K562 treated with DMSO at 1 percent for 4 hours (cell line): Measurements from ENCODE around the gene PLSCR5. TPM values are rescaled to one million over a fixed set of nuclear protein-coding genes. Genes with fewer than 3 reads are reported as not detected.

Source experiments
- total RNA-seq: library from RNA; unstranded; fragments of 300-600 nt; gene quantifications from 2 replicates; pipeline ENCODE4 v1.2.3, GENCODE V29; 2022; ENCODE audit not compliant: insufficient read depth

Gene PLSCR5
- total RNA-seq, result not detected in 2 replicates

GRCh38 chr3:146605106-146605505 is at the start of gene PLSCR5:
TSS of gene PLSCR5 (minus strand) at chr3:146605346. CDS start at chr3:146605212, 134 bp downstream.

GRCh38 chr3:146544002-146544928 is 60.9 kb downstream of the PLSCR5 start, which contains the start of gene PLSCR1:
TSS of gene PLSCR1 (minus strand) at chr3:146544607. CDS start at chr3:146536552, 8,055 bp downstream.

Other genes with a start within 250 kb of the PLSCR5 start
- gene PLSCR2, start 135.8 kb downstream of the PLSCR5 start, total RNA-seq, result not detected in 2 replicates
- 49.9 and 62.5 TPM in 2 replicates for gene PLSCR1, start 60.7 kb downstream of the PLSCR5 start, total RNA-seq